Mucosa of gallbladder (tissue), 1 donor: Measurements from ENCODE around the gene GTF2I. TPM values are rescaled to one million over a fixed set of nuclear protein-coding genes. Genes with fewer than 3 reads are reported as not detected.
"Not testable (repeated sequence)": the region's sequence is repeated elsewhere in the genome, so short reads cannot be mapped to it uniquely, and the experiment has no call there.

Source experiments
- DNase-seq: peaks from one replicate; pipeline ENCODE4 v3.0.0-alpha.2; 2020; ENCODE audit warnings: low spot score
- total RNA-seq: library from RNA; stranded (reverse); gene quantifications from one replicate; pipeline ENCODE4 v1.2.1, GENCODE V29; 2021
- donor health status: DM: no; HTN: no; CAD: no.

GTF2I gene
- total RNA-seq, 1 donor from 2014 or later: 345 TPM

DNA sequence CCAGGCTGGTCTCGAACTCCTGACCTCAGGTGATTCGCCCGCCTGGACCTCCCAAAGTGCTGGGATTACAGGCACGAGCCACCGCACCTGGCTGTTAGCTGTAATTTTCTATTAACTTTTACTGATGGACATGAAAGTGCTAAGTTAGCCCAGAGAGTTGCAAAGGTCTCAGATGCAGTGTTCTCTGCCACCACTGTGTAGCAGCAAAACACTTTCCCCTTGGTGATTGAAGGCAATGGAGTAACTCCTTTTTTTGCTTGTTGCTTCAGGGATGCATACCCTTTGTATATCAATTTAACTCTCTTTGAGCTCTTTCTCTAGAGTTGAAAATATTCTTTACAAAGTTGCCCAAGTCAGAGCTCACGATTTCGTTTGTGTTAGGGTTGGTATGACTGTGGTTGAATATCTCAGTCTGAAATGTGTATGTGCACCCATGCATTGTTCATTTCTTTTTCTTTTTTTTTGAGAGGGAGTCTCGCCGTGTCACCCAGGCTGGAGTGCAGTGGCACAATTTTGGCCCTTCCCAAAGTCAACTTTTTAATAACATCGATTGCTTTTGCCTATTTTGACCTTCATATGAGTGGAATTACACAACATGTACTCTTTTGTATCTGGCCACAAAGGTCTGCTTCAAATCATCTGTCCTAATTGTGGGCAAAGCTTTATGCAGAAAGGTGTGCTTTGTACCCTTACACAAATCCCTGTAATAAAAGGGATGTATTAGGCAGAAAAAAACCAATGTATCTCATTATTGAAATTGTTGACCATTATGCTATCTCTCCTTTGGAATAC is 52.6 kb downstream of the GTF2I start:
- DNase-seq: no peak

DNA sequence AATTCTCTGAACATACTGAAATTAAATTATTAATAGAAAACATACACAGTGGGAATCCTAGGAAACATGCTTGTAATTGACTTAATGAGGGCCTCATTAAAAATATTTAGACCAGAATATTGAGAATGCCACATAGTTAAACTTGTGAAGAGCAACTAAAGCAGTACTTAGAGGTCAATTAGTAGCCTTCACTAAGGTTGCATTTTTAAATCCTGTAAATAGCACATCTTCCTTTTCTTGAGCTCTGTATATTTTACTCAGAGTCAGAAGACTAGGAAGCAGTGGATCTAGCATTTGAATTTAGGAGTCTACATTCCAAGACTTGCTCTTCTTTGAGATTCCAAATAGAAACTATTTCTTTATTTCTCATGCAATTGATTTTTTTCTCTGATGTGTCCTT is 56.0 kb downstream of the GTF2I start:
- DNase-seq: no peak

- DNase-seq: no peak
These were observed 60.4 kb downstream of the GTF2I start for GRCh38 chr7:74717889-74718288.

DNA sequence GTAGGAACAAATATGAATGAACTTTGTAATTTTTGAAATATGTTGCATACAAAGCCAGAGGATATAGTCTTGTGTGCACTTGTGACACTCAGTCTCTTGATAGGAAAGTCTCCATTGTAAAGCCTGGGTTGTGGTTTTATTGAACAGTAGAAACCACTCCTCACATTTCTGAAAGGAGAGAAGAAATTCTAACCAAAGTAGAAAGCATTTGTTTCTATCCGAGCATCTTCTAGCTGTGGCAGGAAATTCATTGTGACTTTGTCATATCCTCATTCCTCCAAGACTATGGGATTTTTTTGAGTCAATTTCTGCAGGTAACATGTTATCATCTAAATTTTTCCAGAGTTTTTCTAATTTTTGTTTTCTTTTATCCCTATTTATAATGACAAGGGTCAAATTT is 60.8 kb downstream of the GTF2I start:
- DNase-seq: no peak

DNA sequence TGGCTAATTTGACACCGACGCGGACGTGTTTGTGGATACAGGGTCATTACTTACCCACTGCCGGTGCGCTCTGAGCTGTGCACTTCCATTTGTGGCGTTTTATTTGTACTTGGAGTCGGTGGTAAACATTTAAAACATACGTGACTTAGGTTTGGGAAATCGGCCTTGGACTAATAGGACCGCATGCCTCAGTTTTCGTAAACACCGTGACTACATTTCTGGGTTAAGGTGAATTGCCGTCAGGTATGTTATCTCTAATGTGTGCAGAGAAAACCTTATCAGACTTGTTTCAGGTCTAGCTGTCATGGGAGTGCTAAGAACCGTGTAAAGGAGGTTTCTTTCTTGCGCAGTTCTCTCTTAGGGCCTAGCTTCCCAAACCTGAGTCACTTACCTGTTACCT is 64.6 kb downstream of the GTF2I start:
- no peak for DNase-seq

GRCh38 chr7:74725840-74726239 is 68.3 kb downstream of the GTF2I start:
- no peak for DNase-seq

- DNase-seq: no peak
These were observed 69.0 kb downstream of the GTF2I start for GRCh38 chr7:74726309-74727101.

DNA sequence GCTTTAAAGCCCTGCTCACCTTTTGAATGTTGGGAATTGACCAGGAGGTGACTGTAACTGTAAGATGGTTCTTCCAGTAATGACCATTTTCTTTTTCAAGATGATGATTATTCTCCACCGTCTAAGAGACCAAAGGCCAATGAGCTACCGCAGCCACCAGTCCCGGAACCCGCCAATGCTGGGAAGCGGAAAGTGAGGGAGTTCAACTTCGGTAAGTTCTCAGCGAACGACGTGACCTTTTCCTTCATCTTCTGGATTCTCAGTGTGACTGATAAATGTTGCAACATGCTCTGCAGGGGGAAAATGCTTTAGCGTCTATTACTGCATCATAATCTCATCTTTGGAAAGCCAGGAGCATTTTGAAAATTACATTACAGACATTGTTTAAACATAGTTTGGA is 71.2 kb downstream of the GTF2I start:
- not testable (repeated sequence) for DNase-seq

- not testable (repeated sequence) for DNase-seq
These were observed 72.7 kb downstream of the GTF2I start for GRCh38 chr7:74730186-74730585.

GRCh38 chr7:74739974-74740703 is 82.6 kb downstream of the GTF2I start:
- DNase-seq: not testable (repeated sequence)

DNA sequence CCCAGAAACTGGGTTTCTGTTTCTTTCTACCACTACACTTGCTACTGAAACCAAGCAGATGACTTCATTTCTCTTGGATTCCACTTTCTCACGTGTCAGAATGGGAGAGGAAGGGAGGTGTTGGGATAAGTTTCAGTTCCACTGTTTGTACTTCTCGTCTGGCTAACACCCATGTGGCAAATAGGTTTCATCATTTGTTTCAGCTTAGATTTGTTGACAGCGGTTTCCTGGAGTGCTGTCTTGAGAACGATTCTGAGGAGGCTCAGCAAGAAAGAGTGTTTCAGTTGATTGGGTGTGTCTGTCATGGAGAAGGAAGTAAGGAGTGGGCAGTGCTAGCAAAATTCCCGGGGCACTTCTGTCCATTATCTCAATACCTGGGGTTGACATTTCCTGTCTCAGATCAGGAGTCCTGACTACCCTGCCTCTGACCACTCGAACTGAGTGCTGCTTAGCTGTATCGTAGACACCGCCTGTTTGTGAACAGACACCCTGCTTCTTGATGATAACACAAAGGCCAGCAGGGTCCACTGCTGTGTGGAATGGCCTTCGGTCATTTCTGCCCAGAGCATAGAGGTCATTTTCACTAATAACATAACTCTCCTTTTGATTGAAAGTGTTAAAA is 86.5 kb downstream of the GTF2I start:
- DNase-seq: not testable (repeated sequence)

- not testable (repeated sequence) for DNase-seq
These were observed 96.5 kb downstream of the GTF2I start for GRCh38 chr7:74753921-74754482.

GRCh38 chr7:74756673-74757072 is 99.2 kb downstream of the GTF2I start:
- not testable (repeated sequence) for DNase-seq

DNA sequence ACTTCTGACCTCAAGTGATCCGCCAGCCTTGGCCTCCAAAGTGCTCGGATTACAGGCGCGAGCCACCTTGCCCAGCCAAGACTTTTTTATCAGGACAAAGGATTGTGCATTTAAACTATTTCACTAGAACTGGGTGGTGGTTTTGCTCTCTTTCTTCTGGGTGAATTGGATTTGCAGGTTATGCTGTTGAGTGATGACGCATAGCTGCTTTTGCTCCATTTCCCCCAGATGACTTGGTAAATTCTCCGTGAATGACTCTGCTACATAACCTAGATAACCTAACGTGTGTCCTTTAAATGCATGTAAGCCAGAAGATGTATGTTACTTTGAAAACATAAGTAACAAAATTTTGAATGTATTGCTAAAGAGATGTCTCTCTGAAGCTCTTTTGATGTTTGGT is 100.8 kb downstream of the GTF2I start:
- DNase-seq: not testable (repeated sequence)

- not testable (repeated sequence) for DNase-seq
These were observed 101.5 kb downstream of the GTF2I start for GRCh38 chr7:74758982-74759381.

GRCh38 chr7:74765205-74765918 is 107.8 kb downstream of the GTF2I start:
- DNase-seq: not testable (repeated sequence)

GRCh38 chr7:74766509-74766908 is 109.0 kb downstream of the GTF2I start:
- DNase-seq: not testable (repeated sequence)

- not testable (repeated sequence) for DNase-seq
These were observed 109.5 kb downstream of the GTF2I start for GRCh38 chr7:74766991-74767390.

DNA sequence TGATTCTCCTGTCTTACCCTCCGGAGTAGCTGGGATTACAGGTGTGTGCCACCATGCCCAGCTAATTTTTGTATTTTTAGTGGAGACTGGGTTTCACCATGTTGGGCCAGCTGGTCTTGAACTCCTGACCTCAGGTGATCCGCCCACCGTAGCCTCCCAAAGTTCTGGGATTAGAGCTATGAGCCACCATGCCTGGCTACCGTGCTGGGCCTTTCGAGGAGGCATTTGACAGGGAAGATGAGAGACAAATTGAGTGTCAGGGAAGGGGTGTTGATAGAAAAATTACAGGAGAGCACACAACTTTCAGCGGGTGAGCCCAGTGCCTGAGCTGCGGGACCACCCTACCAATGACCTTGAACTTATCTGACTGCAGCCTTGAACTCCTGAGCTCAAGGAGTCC is 112.5 kb downstream of the GTF2I start:
- DNase-seq: not testable (repeated sequence)

GRCh38 chr7:74772093-74772492 is 114.6 kb downstream of the GTF2I start:
- DNase-seq: not testable (repeated sequence)
